K562 (cell line): Measurements from ENCODE around the gene WDR86. TPM values are rescaled to one million over a fixed set of nuclear protein-coding genes. Genes with fewer than 3 reads are reported as not detected.

Experiments
- ARID2 ChIP-seq: fragments of 450-650 bp; IDR thresholded peaks from 2 replicates; pipeline ENCODE4 v1.6.1; 2017; ENCODE audit warnings: antibody characterized with exemption, mild to moderate bottlenecking
- BACH1 ChIP-seq: fragments of 200-800 bp; sonication (Bioruptor generic); IDR thresholded peaks from 2 replicates; pipeline ENCODE4 v1.6.1; 2016; ENCODE audit warnings: missing genetic modification characterization, missing compliant biosample characterization
- CCAR2 ChIP-seq: fragments of 200-400 bp; formaldehyde crosslinking; IDR thresholded peaks from 2 replicates; pipeline ENCODE4 v1.6.1; 2017; ENCODE audit warnings: mild to moderate bottlenecking, low read depth, low read length
- DACH1 ChIP-seq: fragments of 450-650 bp; IDR thresholded peaks from 2 replicates; pipeline ENCODE4 v1.6.1; 2018; ENCODE audit not compliant: partially characterized antibody
- ETS2 ChIP-seq: IDR thresholded peaks from 2 replicates; pipeline ENCODE4 v1.6.1; 2016; ENCODE audit warnings: borderline replicate concordance, missing genetic modification characterization, mild to moderate bottlenecking, moderate library complexity, missing compliant biosample characterization; ENCODE audit not compliant: poor library complexity, severe bottlenecking
- GTF2E2 ChIP-seq: fragments of 200-800 bp; sonication (Bioruptor generic); IDR thresholded peaks from 2 replicates; pipeline ENCODE4 v1.6.1; 2016; ENCODE audit warnings: missing genetic modification characterization, missing compliant biosample characterization
- HDAC2 ChIP-seq: fragments of 450-650 bp; IDR thresholded peaks from 2 replicates; pipeline ENCODE4 v1.6.1; 2016; ENCODE audit warnings: mild to moderate bottlenecking
- ILF3 ChIP-seq: fragments of 450-650 bp; IDR thresholded peaks from 2 replicates; pipeline ENCODE4 v1.6.1; 2018; ENCODE audit warnings: antibody characterized with exemption, mild to moderate bottlenecking, moderate library complexity, borderline replicate concordance
- KDM2B ChIP-seq: fragments of 250-450 bp; sonication (Bioruptor Pico); IDR thresholded peaks from 2 replicates; pipeline ENCODE4 v1.8.0; 2021; ENCODE audit warnings: mild to moderate bottlenecking, moderate library complexity
- KDM4B ChIP-seq, 2 experiments: fragments of 450-650 bp in 1 of 2; sonication (generic) in 1 of 2; IDR thresholded peaks; 2 replicates each; pipeline ENCODE4 v1.6.1; 2016 to 2017; ENCODE audit warnings: borderline replicate concordance in 2 of 2, antibody characterized with exemption in 1 of 2, low read depth in 1 of 2, mild to moderate bottlenecking in 1 of 2
- NCOA2 ChIP-seq, 2 experiments: fragments of 450-650 bp; IDR thresholded peaks; 2 replicates each; pipeline ENCODE4 v1.6.1; 2018; ENCODE audit warnings: mild to moderate bottlenecking in 2 of 2, moderate library complexity in 1 of 2; ENCODE audit not compliant: partially characterized antibody in 2 of 2
- OTX1 ChIP-seq: fragments of 450-650 bp; formaldehyde crosslinking; IDR thresholded peaks from 2 replicates; pipeline ENCODE4 v1.4.0; 2022; ENCODE audit warnings: mild to moderate bottlenecking
- PTRF ChIP-seq: fragments of 450-650 bp; IDR thresholded peaks from 2 replicates; pipeline ENCODE4 v1.6.1; 2016; ENCODE audit warnings: mild to moderate bottlenecking, missing genetic modification characterization, missing compliant biosample characterization
- SRF ChIP-seq, 2 experiments: fragments of 250-450, 450-650 bp in 1 of 2; sonication (Bioruptor Pico) in 1 of 2; sonication (generic) in 1 of 2; formaldehyde crosslinking; IDR thresholded peaks; 2 replicates each; pipeline versions ENCODE4 v1.5.0 to v1.5.1; 2020 to 2022; ENCODE audit warnings: mild to moderate bottlenecking in 1 of 2, missing genetic modification reagents in 1 of 2
- ZBTB2 ChIP-seq: fragments of 450-650 bp; IDR thresholded peaks from 2 replicates; pipeline ENCODE4 v1.6.1; 2016; ENCODE audit warnings: antibody characterized with exemption
- ZBTB26 ChIP-seq: fragments of 450-650 bp; formaldehyde crosslinking; IDR thresholded peaks from 2 replicates; pipeline ENCODE4 v1.4.0; 2022; ENCODE audit warnings: missing genetic modification characterization
- ZBTB8A ChIP-seq: fragments of 450-650 bp; IDR thresholded peaks from 2 replicates; pipeline ENCODE4 v1.6.1; 2018; ENCODE audit warnings: mild to moderate bottlenecking, moderate library complexity; ENCODE audit not compliant: partially characterized antibody
- ZC3H4 ChIP-seq: sonication (generic); formaldehyde crosslinking; IDR thresholded peaks from 2 replicates; pipeline ENCODE4 v1.9.0; 2021; ENCODE audit warnings: missing genetic modification reagents, borderline replicate concordance
- ZNF121 ChIP-seq: sonication (generic); formaldehyde crosslinking; conservative IDR thresholded peaks from 2 replicates; pipeline ENCODE4 v1.8.0; 2022; ENCODE audit warnings: missing genetic modification reagents
- ZNF134 ChIP-seq: fragments of 250-450 bp; sonication (Bioruptor Pico); conservative IDR thresholded peaks from 2 replicates; pipeline ENCODE4 v1.4.0; 2020
- ZNF644 ChIP-seq: fragments of 200-800 bp; sonication (Bioruptor generic); IDR thresholded peaks from 2 replicates; pipeline ENCODE4 v1.6.1; 2016; ENCODE audit warnings: low read depth, missing genetic modification characterization, missing compliant biosample characterization
- polyA plus RNA-seq, 8 experiments: library from polyadenylated mRNA; depleted of rRNA in 4 of 8; stranded (reverse) in 5 of 8; unstranded in 3 of 8; fragments of >200 nt; fragmentation: Nextera tagmentation in 2 of 8; fragmentation: Illumina TruSeq in 1 of 8; extraction: Ambion mirVana in 2 of 8; extraction: Trizol in 1 of 8; gene quantifications; 2 replicates each; pipeline versions ENCODE4 v1.2.1 to v1.2.3, GENCODE V29; 2011 to 2014; ENCODE audit warnings: inconsistent platforms in 1 of 8, missing spikeins in 1 of 8
- total RNA-seq, 7 experiments: library from RNA; depleted of rRNA in 6 of 7; stranded (reverse); fragments of >200 nt in 6 of 7; fragmentation: Illumina TruSeq in 2 of 7; extraction: Trizol in 2 of 7; gene quantifications; 2 replicates each; pipeline versions ENCODE4 v1.2.1 to v1.2.3, GENCODE V29; 2011 to 2021; ENCODE audit warnings: low replicate concordance in 1 of 7
- TF ChIP-seq, protein P1 (sequence below): fragments of 450-650 bp; conservative IDR thresholded peaks from 2 replicates; pipeline ENCODE4 v1.6.1; 2016; ENCODE audit warnings: missing genetic modification characterization, low read depth, mild to moderate bottlenecking, missing compliant biosample characterization, moderate library complexity
- TF ChIP-seq, protein P2 (sequence below): conservative IDR thresholded peaks from 2 replicates; pipeline ENCODE4 v1.6.1; 2011; ENCODE audit warnings: low read depth, mild to moderate bottlenecking, low read length; ENCODE audit not compliant: control insufficient read depth

The WDR86 gene
- total and polyA plus RNA-seq, 9 of the 15 experiments (the other 6 are each of a cell fraction or from before 2014, with no cell fraction given) = 0.24 TPM; not detected in 8

GRCh38 chr7:151448261-151449252 is 38.7 kb upstream of the WDR86 start (continued):
- TF ChIP-seq, protein P1, sequence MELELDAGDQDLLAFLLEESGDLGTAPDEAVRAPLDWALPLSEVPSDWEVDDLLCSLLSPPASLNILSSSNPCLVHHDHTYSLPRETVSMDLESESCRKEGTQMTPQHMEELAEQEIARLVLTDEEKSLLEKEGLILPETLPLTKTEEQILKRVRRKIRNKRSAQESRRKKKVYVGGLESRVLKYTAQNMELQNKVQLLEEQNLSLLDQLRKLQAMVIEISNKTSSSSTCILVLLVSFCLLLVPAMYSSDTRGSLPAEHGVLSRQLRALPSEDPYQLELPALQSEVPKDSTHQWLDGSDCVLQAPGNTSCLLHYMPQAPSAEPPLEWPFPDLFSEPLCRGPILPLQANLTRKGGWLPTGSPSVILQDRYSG (tag) = no peak
- TF ChIP-seq NCOA2 (IDR thresholded peaks at IDR 0.05; ENCODE audit: partially characterized antibody in 2 of 2) = no peak
- TF ChIP-seq ZC3H4 (CRISPR knock-in tag) = no peak
- TF ChIP-seq CCAR2 = no peak
- TF ChIP-seq DACH1 = no peak
- TF ChIP-seq ZNF134 (CRISPR knock-in tag) = no peak
- no peak for TF ChIP-seq BACH1
- 0 out of 2 replicates have a peak, but pooled peaks have one; percentile 3 for TF ChIP-seq KDM2B (CRISPR knock-in tag)
- no peak for TF ChIP-seq KDM4B (IDR thresholded peaks at IDR 0.05; ENCODE audit: borderline replicate concordance in 2 of 2, low read depth in 1 of 2)
- TF ChIP-seq OTX1 (CRISPR knock-in tag) = no peak
- no peak for TF ChIP-seq HDAC2
- TF ChIP-seq ARID2 = peak; percentile 89
- no peak for TF ChIP-seq ZNF644 (tag)
- no peak for TF ChIP-seq ZBTB26 (CRISPR knock-in tag)
- TF ChIP-seq ZBTB8A = no peak
- TF ChIP-seq PTRF = no peak
- no peak for TF ChIP-seq GTF2E2
- no peak for TF ChIP-seq ILF3
- TF ChIP-seq ETS2 (tag) = no peak
- no peak for TF ChIP-seq ZBTB2
- TF ChIP-seq, protein P2, sequence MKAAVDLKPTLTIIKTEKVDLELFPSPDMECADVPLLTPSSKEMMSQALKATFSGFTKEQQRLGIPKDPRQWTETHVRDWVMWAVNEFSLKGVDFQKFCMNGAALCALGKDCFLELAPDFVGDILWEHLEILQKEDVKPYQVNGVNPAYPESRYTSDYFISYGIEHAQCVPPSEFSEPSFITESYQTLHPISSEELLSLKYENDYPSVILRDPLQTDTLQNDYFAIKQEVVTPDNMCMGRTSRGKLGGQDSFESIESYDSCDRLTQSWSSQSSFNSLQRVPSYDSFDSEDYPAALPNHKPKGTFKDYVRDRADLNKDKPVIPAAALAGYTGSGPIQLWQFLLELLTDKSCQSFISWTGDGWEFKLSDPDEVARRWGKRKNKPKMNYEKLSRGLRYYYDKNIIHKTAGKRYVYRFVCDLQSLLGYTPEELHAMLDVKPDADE = no peak
- TF ChIP-seq SRF (CRISPR knock-in tag; IDR thresholded peaks at IDR 0.05) = peak in 1 of 2 experiments; percentile 58; a peak in 1 of 4 replicates
- TF ChIP-seq ZNF121 = no peak
